Thoracic aorta (tissue), 2 donors: Measurements from ENCODE around the gene ADAM8. TPM values are rescaled to one million over a fixed set of nuclear protein-coding genes. Genes with fewer than 3 reads are reported as not detected.

Source experiments
- ATAC-seq: fragments of 150-250 bp; one replicate; pipeline ENCODE4 v1.8.0; 2017; ENCODE audit warnings: low read depth; ENCODE audit not compliant: insufficient number of reproducible peaks, low FRiP score
- DNase-seq: peaks from one replicate; pipeline ENCODE4 v3.0.0-alpha.2; 2020; ENCODE audit warnings: low spot score
- H3K27ac ChIP-seq, 2 donors: fragments of 200-600 bp; sonication (generic); 1 replicate in 1 of 2; 2 replicates in 1 of 2; pipeline ENCODE4 v1.5.1; 2016; ENCODE audit warnings: mild to moderate bottlenecking in 2 of 2, moderate library complexity in 2 of 2
- H3K27me3 ChIP-seq: fragments of 200-600 bp; sonication (generic); replicated peaks from 2 replicates; pipeline ENCODE4 v1.6.0; 2016; ENCODE audit warnings: mild to moderate bottlenecking; ENCODE audit not compliant: insufficient read depth
- H3K36me3 ChIP-seq: fragments of 200-600 bp; sonication (generic); one replicate; pipeline ENCODE4 v1.5.1; 2016
- H3K4me1 ChIP-seq, 2 donors: fragments of 200-600 bp; sonication (generic); 1 replicate in 1 of 2; 2 replicates in 1 of 2; pipeline versions ENCODE4 v1.5.1 to v1.6.0; 2016; ENCODE audit warnings: low read depth in 2 of 2, mild to moderate bottlenecking in 1 of 2; ENCODE audit not compliant: control insufficient read depth in 1 of 2
- H3K4me3 ChIP-seq: fragments of 200-600 bp; sonication (generic); 2 replicates; pipeline ENCODE4 v1.5.1; 2016; ENCODE audit warnings: mild to moderate bottlenecking
- H3K9me3 ChIP-seq: fragments of 200-600 bp; sonication (generic); 2 replicates; pipeline ENCODE4 v1.5.1; 2016
- CTCF ChIP-seq: fragments of 200-600 bp; sonication (generic); IDR thresholded peaks from one replicate; pipeline ENCODE4 v1.5.1; 2019; ENCODE audit warnings: antibody characterized with exemption
- total RNA-seq, 2 donors: library from RNA; depleted of rRNA; stranded (reverse); fragments of >200 nt; gene quantifications; one replicate each; pipeline versions ENCODE4 v1.1.0 to v1.2.3, GENCODE V29; 2016

The ADAM8 gene
- total RNA-seq, 2 donors from 2014 or later = 7.2 to 14.0 TPM

GRCh38 chr10:133229265-133230043 is 47.2 kb downstream of the ADAM8 start:
- no peak for TF ChIP-seq CTCF
- H3K27me3 ChIP-seq = no peaks in the 10 kb centered on the region
- no peak overlapping the region for H3K27ac ChIP-seq
- no peak for ATAC-seq
- no peak for DNase-seq
- H3K4me1 ChIP-seq = no peaks in the 10 kb centered on the region
- H3K4me3 ChIP-seq = no peak overlapping the region
- H3K36me3 ChIP-seq = no peaks in the 10 kb centered on the region
- H3K9me3 ChIP-seq = no peaks in the 10 kb centered on the region

- H3K27me3 ChIP-seq = no peaks in the 10 kb centered on the region
- H3K9me3 ChIP-seq = no peaks in the 10 kb centered on the region
- DNase-seq = no peak
- H3K4me1 ChIP-seq = no peaks in the 10 kb centered on the region
- H3K27ac ChIP-seq = no peak overlapping the region
- no peak for ATAC-seq
- H3K4me3 ChIP-seq = no peak overlapping the region
- H3K36me3 ChIP-seq = no peaks in the 10 kb centered on the region
- no peak for TF ChIP-seq CTCF
Observed at GRCh38 chr10:133227256-133227655, 49.4 kb downstream of the ADAM8 start.

- H3K4me3 ChIP-seq = no peak overlapping the region
- no peak for DNase-seq
- TF ChIP-seq CTCF = no peak
- ATAC-seq = no peak
- H3K36me3 ChIP-seq = no peaks in the 10 kb centered on the region
- no peak overlapping the region for H3K27ac ChIP-seq
- H3K9me3 ChIP-seq = no peaks in the 10 kb centered on the region
- no peaks in the 10 kb centered on the region for H3K4me1 ChIP-seq
- H3K27me3 ChIP-seq = no peaks in the 10 kb centered on the region
Observed at GRCh38 chr10:133226251-133226808, 50.3 kb downstream of the ADAM8 start.

- Histone ChIP-seq H3K4me3 (no peak overlapping the region), H3K36me3 (no peaks in the 10 kb centered on the region), H3K27ac (no peak overlapping the region), H3K4me1 (no peaks in the 10 kb centered on the region), H3K9me3 (no peaks in the 10 kb centered on the region), H3K27me3 (no peaks in the 10 kb centered on the region)
- no peak for ATAC-seq
- DNase-seq = no peak
- TF ChIP-seq CTCF = no peak
Observed at GRCh38 chr10:133225707-133226191, 50.9 kb downstream of the ADAM8 start.

- DNase-seq = no peak
- Histone ChIP-seq H3K36me3 (no peaks in the 10 kb centered on the region), H3K27ac (no peak overlapping the region), H3K9me3 (no peaks in the 10 kb centered on the region), H3K4me3 (no peak overlapping the region), H3K27me3 (no peaks in the 10 kb centered on the region), H3K4me1 (no peaks in the 10 kb centered on the region)
- no peak for ATAC-seq
- TF ChIP-seq CTCF = no peak
Observed at GRCh38 chr10:133224756-133225372, 51.8 kb downstream of the ADAM8 start.
